H9 (cell line): Measurements from ENCODE around the gene ARHGAP15. TPM values are rescaled to one million over a fixed set of nuclear protein-coding genes. Genes with fewer than 3 reads are reported as not detected.

ENCODE experiments used
- DNase-seq: peaks from one replicate; pipeline ENCODE4 v3.0.0-alpha.2; 2017
- H2AFZ ChIP-seq: one replicate; pipeline ENCODE4 v1.6.1; 2013; ENCODE audit warnings: mild to moderate bottlenecking, low read length, control low read depth, moderate library complexity
- H2AK5ac ChIP-seq: 2 replicates; pipeline ENCODE4 v1.6.1; 2013; ENCODE audit warnings: low read length, control low read depth, mixed read lengths; ENCODE audit not compliant: insufficient read length
- H2BK120ac ChIP-seq: one replicate; pipeline ENCODE4 v1.6.1; 2013; ENCODE audit warnings: low read depth, mild to moderate bottlenecking, low read length, control low read depth, inconsistent platforms; ENCODE audit not compliant: poor library complexity, severe bottlenecking
- H2BK12ac ChIP-seq: 2 replicates; pipeline ENCODE4 v1.6.1; 2013; ENCODE audit warnings: low read length, control low read depth, mixed read lengths, low read depth; ENCODE audit not compliant: insufficient read length
- H2BK15ac ChIP-seq: 2 replicates; pipeline ENCODE4 v1.6.1; 2013; ENCODE audit warnings: low read depth, low read length, control low read depth
- H2BK20ac ChIP-seq: one replicate; pipeline ENCODE4 v1.6.1; 2013; ENCODE audit warnings: low read depth, mild to moderate bottlenecking, low read length, control low read depth, inconsistent platforms; ENCODE audit not compliant: poor library complexity, severe bottlenecking
- H2BK5ac ChIP-seq: 2 replicates; pipeline ENCODE4 v1.6.1; 2013; ENCODE audit warnings: low read length, control low read depth, mixed read lengths; ENCODE audit not compliant: insufficient read length
- H3K14ac ChIP-seq: 2 replicates; pipeline ENCODE4 v1.6.1; 2013; ENCODE audit warnings: low read length, control low read depth; ENCODE audit not compliant: insufficient read depth
- H3K18ac ChIP-seq: 2 replicates; pipeline ENCODE4 v1.6.1; 2013; ENCODE audit warnings: low read depth, mild to moderate bottlenecking, mixed read lengths, low read length, control low read depth; ENCODE audit not compliant: insufficient read length
- H3K23ac ChIP-seq: 2 replicates; pipeline ENCODE4 v1.6.1; 2013; ENCODE audit warnings: low read length, control low read depth, mixed read lengths, low read depth; ENCODE audit not compliant: insufficient read length
- H3K23me2 ChIP-seq: 2 replicates; pipeline ENCODE4 v1.6.1; 2013; ENCODE audit warnings: low read depth, mild to moderate bottlenecking, mixed read lengths, low read length, control low read depth; ENCODE audit not compliant: insufficient read length, poor library complexity, severe bottlenecking
- H3K27ac ChIP-seq: 2 replicates; pipeline ENCODE4 v1.5.1; 2013; ENCODE audit warnings: low read length, control low read depth, mixed read lengths, low read depth; ENCODE audit not compliant: insufficient read length
- H3K27me3 ChIP-seq: 2 replicates; pipeline ENCODE4 v1.6.1; 2013; ENCODE audit warnings: low read length, control low read depth, inconsistent platforms; ENCODE audit not compliant: insufficient read depth
- H3K4ac ChIP-seq: 2 replicates; pipeline ENCODE4 v1.6.1; 2013; ENCODE audit warnings: low read depth, mild to moderate bottlenecking, control low read depth, inconsistent platforms, low read length, moderate library complexity
- H3K4me1 ChIP-seq: 2 replicates; pipeline ENCODE4 v1.6.1; 2013; ENCODE audit warnings: low read length, control low read depth, inconsistent platforms; ENCODE audit not compliant: insufficient read depth
- H3K4me2 ChIP-seq: 2 replicates; pipeline ENCODE4 v1.6.1; 2013; ENCODE audit warnings: low read length, control low read depth, mixed read lengths; ENCODE audit not compliant: insufficient read length, insufficient read depth
- H3K56ac ChIP-seq: 2 replicates; pipeline ENCODE4 v1.6.1; 2013; ENCODE audit warnings: low read depth, mild to moderate bottlenecking, mixed read lengths, low read length, control low read depth; ENCODE audit not compliant: insufficient read length
- H3K79me1 ChIP-seq: 2 replicates; pipeline ENCODE4 v1.6.1; 2013; ENCODE audit warnings: low read depth, mild to moderate bottlenecking, moderate library complexity, low read length, control low read depth, inconsistent platforms; ENCODE audit not compliant: insufficient read depth, poor library complexity, severe bottlenecking
- H3K79me2 ChIP-seq: 2 replicates; pipeline ENCODE4 v1.6.1; 2013; ENCODE audit warnings: low read length, control low read depth, inconsistent platforms; ENCODE audit not compliant: insufficient read depth
- H3K9ac ChIP-seq: 2 replicates; pipeline ENCODE4 v1.6.1; 2013; ENCODE audit warnings: low read length, control low read depth, mixed read lengths; ENCODE audit not compliant: insufficient read length; ENCODE audit errors: extremely low read depth
- H3K9me3 ChIP-seq: one replicate; pipeline ENCODE4 v1.6.1; 2013; ENCODE audit warnings: low read depth, low read length, inconsistent platforms; ENCODE audit not compliant: control insufficient read depth
- H3T11ph ChIP-seq: one replicate; pipeline ENCODE4 v1.6.1; 2013; ENCODE audit warnings: mild to moderate bottlenecking, low read length, control low read depth, inconsistent platforms
- H4K20me1 ChIP-seq: one replicate; pipeline ENCODE4 v1.6.1; 2013; ENCODE audit not compliant: control insufficient read depth, insufficient read length, insufficient read depth
- H4K5ac ChIP-seq: 2 replicates; pipeline ENCODE4 v1.6.1; 2013; ENCODE audit warnings: low read depth, mild to moderate bottlenecking, mixed read lengths, low read length, control low read depth; ENCODE audit not compliant: insufficient read length
- H4K8ac ChIP-seq: replicated peaks from 2 replicates; pipeline ENCODE4 v1.6.1; 2013; ENCODE audit warnings: low read length, control low read depth, mixed read lengths, low read depth; ENCODE audit not compliant: insufficient read length
- H4K91ac ChIP-seq: 2 replicates; pipeline ENCODE4 v1.6.1; 2013; ENCODE audit warnings: low read depth, mild to moderate bottlenecking, moderate library complexity, mixed read lengths, low read length, control low read depth; ENCODE audit not compliant: insufficient read length
- H3K27ac Mint-ChIP-seq, 3 experiments: 2 replicates in 2 of 3; 3 replicates in 1 of 3; pipeline ENCODE4 v1.8.0; 2020 to 2021; ENCODE audit warnings: mixed read lengths in 3 of 3, mild to moderate bottlenecking in 1 of 3, moderate library complexity in 1 of 3
- H3K27me3 Mint-ChIP-seq: 2 replicates; pipeline ENCODE4 v1.8.0; 2021; ENCODE audit warnings: low read depth, mild to moderate bottlenecking, moderate library complexity, mixed read lengths
- H3K36me3 Mint-ChIP-seq, 3 experiments: 2 replicates in 2 of 3; 3 replicates in 1 of 3; pipeline ENCODE4 v1.8.0; 2020 to 2021; ENCODE audit warnings: low read depth in 3 of 3, mixed read lengths in 3 of 3; ENCODE audit not compliant: insufficient read depth in 1 of 3
- H3K4me1 Mint-ChIP-seq, 2 experiments: 2 replicates each; pipeline ENCODE4 v1.8.0; 2020; ENCODE audit warnings: mixed read lengths in 2 of 2
- H3K4me3 Mint-ChIP-seq, 2 experiments: 2 replicates in 1 of 2; 3 replicates in 1 of 2; pipeline ENCODE4 v1.8.0; 2020 to 2021; ENCODE audit warnings: mild to moderate bottlenecking in 2 of 2, mixed read lengths in 2 of 2, moderate library complexity in 1 of 2
- H3K9me3 Mint-ChIP-seq, 2 experiments: 2 replicates in 1 of 2; 3 replicates in 1 of 2; pipeline ENCODE4 v1.8.0; 2020; ENCODE audit warnings: mild to moderate bottlenecking in 2 of 2, mixed read lengths in 2 of 2, moderate library complexity in 1 of 2
- CTCF ChIP-seq: fragments of 200-600 bp; sonication (generic); conservative IDR thresholded peaks from 3 replicates; pipeline ENCODE4 v1.8.0; 2021; ENCODE audit warnings: antibody characterized with exemption, mild to moderate bottlenecking
- WGBS: extraction: QIAGEN DNeasy Blood & Tissue Kit; methylation state at CpG from one replicate; pipeline ENCODE4 v1.1.7; 2013; ENCODE audit warnings: missing lambda C conversion rate, low lambda C conversion rate, mixed read lengths; ENCODE audit not compliant: insufficient read length; ENCODE audit errors: extremely low coverage; 5-methylcytosine and 5-hydroxymethylcytosine counted together
- total RNA-seq: library from RNA; stranded (reverse); gene quantifications from 2 replicates; pipeline ENCODE4 v1.2.1, GENCODE V29; 2021

Gene ARHGAP15
- total RNA-seq, 1 experiment from 2014 or later, result not detected

DNA sequence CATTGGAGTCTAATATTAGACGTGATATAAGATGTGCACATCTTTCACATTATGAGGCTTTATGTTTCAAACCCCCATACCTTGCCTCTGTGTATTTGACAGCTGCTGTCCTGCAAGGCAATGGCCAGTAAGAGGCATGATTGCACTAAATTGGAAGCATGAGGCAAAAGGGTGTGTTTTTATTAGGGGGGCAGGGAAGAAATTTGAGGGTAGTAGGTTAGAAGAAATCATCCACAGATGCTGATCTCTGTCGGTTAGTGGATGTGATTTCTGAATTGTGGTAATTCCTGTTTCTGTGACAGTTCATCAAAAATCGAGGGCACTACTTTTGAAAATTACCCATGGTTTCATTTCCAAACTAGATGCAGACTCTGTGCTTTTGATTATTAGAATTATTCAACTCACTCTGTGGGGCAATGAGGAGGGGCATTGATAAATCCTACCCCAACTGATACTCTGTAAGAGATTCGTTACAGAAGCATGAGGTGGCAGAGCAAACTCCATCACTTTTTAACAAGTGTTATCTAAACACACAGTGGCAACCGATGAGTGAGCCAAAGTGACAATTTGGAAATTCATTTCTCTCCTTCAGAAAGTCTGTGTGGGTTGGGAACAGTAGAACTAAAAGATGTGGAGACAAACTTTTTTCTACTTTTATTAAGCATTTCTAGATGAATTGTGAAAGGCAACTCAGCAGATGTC, 453.0 kb downstream of the ARHGAP15 start:
- H3K4me2 ChIP-seq, result no peak overlapping the region
- no CpG with 5 or more reads among the region's 5 CpGs for WGBS
- no peak overlapping the region for H4K8ac ChIP-seq
- no peaks in the 10 kb centered on the region for H3K9me3 ChIP-seq
- Mint-ChIP-seq H3K27me3 (no peaks in the 10 kb centered on the region), H3K27ac (no peak overlapping the region), H3K9me3 (no peaks in the 10 kb centered on the region; a peak in 1 of 5 replicates), H3K36me3 (no peaks in the 10 kb centered on the region), H3K4me1 (peaks cover 7 to 12% of the 10 kb centered on the region in 2 experiments), H3K4me3 (no peak overlapping the region)
- no peaks in the 10 kb centered on the region for H3K27me3 ChIP-seq
- H3K56ac ChIP-seq, result no peak overlapping the region
- H3K23me2 ChIP-seq, result no peaks in the 10 kb centered on the region
- H3K18ac ChIP-seq, result no peak overlapping the region
- no peak overlapping the region for H2AFZ ChIP-seq
- H3K27ac ChIP-seq, result no peak overlapping the region
- no peak overlapping the region for H2BK120ac ChIP-seq
- H2BK12ac ChIP-seq, result no peak overlapping the region
- no peaks in the 10 kb centered on the region for H4K20me1 ChIP-seq
- H3K23ac ChIP-seq, result no peak overlapping the region
- no peak overlapping the region for H3K9ac ChIP-seq
- H3K79me2 ChIP-seq, result no peaks in the 10 kb centered on the region
- H2BK20ac ChIP-seq, result no peak overlapping the region
- H3K79me1 ChIP-seq, result no peaks in the 10 kb centered on the region
- H4K5ac ChIP-seq, result no peak overlapping the region
- H3K4ac ChIP-seq, result no peak overlapping the region
- H2BK15ac ChIP-seq, result no peak overlapping the region
- H3K4me1 ChIP-seq, result no peaks in the 10 kb centered on the region; the same call in 1 of the 2 replicates
- TF ChIP-seq CTCF, result peak; percentile 46
- no peak overlapping the region for H2BK5ac ChIP-seq
- H3T11ph ChIP-seq, result no peak overlapping the region
- no peak overlapping the region for H4K91ac ChIP-seq
- H3K14ac ChIP-seq, result no peak overlapping the region
- H2AK5ac ChIP-seq, result no peak overlapping the region
- DNase-seq, result no peak
